LNCaP clone FGC (cell line): ENCODE results near the gene THRB.

Experiments used
- DNase-seq: peaks from one replicate; pipeline ENCODE4 v3.0.0-alpha.2; 2011; ENCODE audit warnings: low read depth
- H3K4me3 ChIP-seq: 2 replicates; pipeline ENCODE4 v1.5.1; 2011; ENCODE audit warnings: mild to moderate bottlenecking, low read depth, low read length, control low read depth
- TF ChIP-seq, protein P1 (sequence below): IDR thresholded peaks from 2 replicates; pipeline ENCODE4 v1.5.1; 2012; ENCODE audit warnings: mild to moderate bottlenecking; ENCODE audit not compliant: control insufficient read depth, insufficient read depth; ENCODE audit errors: extremely low read depth

Gene THRB

DNA sequence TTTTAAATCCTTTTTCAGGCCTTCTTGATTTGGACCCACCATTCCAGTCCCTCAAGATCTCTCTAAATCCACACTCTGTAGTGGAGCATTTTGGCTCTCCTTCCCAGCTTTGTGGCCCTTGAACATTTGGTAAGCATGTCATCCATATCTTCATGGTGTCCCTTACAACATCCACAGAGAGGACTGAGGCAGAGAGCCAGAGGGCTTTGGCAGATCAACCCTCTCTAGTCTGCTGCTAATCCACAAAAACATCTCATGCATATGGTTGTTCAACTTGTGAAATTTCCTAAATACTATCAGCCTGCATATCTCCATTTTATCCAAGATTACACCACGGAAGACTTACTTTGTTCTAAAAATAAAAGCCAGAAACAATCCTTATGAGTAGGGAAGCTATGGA lies 23.2 kb downstream of the THRB start:
- TF ChIP-seq, protein P1, sequence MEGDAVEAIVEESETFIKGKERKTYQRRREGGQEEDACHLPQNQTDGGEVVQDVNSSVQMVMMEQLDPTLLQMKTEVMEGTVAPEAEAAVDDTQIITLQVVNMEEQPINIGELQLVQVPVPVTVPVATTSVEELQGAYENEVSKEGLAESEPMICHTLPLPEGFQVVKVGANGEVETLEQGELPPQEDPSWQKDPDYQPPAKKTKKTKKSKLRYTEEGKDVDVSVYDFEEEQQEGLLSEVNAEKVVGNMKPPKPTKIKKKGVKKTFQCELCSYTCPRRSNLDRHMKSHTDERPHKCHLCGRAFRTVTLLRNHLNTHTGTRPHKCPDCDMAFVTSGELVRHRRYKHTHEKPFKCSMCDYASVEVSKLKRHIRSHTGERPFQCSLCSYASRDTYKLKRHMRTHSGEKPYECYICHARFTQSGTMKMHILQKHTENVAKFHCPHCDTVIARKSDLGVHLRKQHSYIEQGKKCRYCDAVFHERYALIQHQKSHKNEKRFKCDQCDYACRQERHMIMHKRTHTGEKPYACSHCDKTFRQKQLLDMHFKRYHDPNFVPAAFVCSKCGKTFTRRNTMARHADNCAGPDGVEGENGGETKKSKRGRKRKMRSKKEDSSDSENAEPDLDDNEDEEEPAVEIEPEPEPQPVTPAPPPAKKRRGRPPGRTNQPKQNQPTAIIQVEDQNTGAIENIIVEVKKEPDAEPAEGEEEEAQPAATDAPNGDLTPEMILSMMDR, result no peak
- no peak overlapping the region for H3K4me3 ChIP-seq
- DNase-seq, result no peak

GRCh38 chr3:24470277-24470676 lies 24.4 kb downstream of the THRB start:
- peak; percentile 83 for DNase-seq
- TF ChIP-seq, protein P1, result no peak

DNA sequence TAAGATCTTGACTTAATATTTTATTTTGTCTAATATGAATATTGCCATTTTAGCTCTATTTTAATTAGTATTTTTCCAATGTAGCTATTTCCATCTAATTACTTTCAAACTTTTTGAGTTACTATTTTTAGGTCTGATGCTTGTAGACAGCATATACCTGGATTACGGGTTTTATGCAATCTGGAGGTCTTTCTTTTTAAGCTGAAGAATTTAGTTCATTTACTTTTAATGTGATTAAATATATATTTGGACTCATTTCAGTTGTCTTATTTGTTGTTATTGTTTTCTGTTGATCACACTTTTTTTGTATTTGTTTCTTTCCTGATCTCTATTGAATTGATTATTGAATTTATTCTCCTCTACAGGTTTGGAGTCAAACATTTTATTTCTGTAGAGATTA lies 30.3 kb downstream of the THRB start:
- H3K4me3 ChIP-seq, result no peak overlapping the region
- DNase-seq, result no peak
- TF ChIP-seq, protein P1, result no peak

More at GRCh38 chr3:24470277-24470676, 24.4 kb downstream of the THRB start:
- no peak overlapping the region for H3K4me3 ChIP-seq

GRCh38 chr3:24462737-24463136 lies 31.9 kb downstream of the THRB start:
- TF ChIP-seq, protein P1, result no peak
- no peak overlapping the region for H3K4me3 ChIP-seq
- DNase-seq, result no peak

GRCh38 chr3:24460974-24461373 lies 33.7 kb downstream of the THRB start:
- DNase-seq, result no peak
- no peak overlapping the region for H3K4me3 ChIP-seq
- TF ChIP-seq, protein P1, result no peak

- TF ChIP-seq, protein P1, result no peak
- no peak for DNase-seq
- no peak overlapping the region for H3K4me3 ChIP-seq
These were observed 36.9 kb downstream of the THRB start for GRCh38 chr3:24457719-24458118.

DNA sequence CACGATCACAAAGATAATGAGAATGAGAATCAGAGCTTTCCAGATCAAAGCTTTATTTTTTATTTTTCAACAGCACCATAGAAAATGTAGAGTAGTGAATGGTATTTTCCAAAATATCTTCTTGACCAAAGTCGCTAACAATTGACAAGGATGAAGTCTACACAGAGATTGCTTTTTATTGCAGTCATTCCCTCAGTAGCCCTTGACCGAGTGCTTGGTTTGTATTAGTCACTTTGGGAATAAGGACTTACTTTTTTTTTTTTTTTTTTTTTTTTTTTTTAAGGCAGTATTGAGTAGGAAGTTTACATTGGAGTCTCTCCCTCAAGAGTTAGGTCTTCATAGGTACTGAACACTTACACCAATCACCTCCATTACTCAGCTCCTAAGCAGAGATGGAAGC lies 39.8 kb downstream of the THRB start:
- TF ChIP-seq, protein P1, result no peak
- H3K4me3 ChIP-seq, result no peak overlapping the region
- DNase-seq, result no peak
